HG02763 (cell line): ENCODE results near the gene PPP1R1B.

ENCODE experiments used
- ATAC-seq: cut with Tn5 transposase; IDR thresholded peaks from one replicate; pipeline ENCODE4 v1.9.1; 2021; ENCODE audit warnings: mild to moderate bottlenecking, moderate library complexity; ENCODE audit not compliant: unreplicated experiment

Gene PPP1R1B

DNA sequence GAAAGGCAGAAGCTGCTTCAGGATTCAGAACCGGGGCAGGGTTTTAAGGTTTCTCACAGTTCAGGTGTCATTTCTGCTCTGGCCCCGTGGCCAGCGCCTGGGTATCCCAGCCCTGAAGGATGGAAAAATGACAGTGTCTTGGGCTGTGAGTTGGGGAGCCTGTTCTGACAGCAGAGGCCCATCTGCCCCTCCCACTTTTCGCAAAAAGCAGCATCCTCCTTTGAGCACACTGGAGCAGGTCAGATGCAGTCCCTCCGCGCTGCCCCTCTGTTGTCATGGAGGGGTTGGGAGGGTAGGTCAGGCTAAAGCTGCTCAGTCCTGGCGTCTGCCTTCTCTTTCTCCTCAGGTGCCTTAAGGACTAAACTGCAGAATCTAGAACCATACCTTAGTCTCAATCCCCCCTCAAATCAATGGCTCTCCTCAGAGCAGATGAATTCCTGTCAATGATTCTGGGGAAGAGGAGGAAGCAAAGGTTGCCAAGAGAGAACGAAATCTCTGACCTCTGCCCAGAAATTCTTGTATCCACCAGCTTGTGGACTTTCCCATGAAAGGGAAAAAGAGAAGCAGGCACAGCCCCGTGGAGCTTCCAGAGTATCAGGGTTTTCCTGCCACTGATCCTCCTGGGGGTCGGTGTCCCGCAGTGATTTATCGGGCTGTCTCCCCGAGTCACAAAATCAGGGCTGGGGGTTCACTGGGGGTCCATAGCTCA, 26.3 kb upstream of the PPP1R1B start:
- no peak for ATAC-seq

DNA sequence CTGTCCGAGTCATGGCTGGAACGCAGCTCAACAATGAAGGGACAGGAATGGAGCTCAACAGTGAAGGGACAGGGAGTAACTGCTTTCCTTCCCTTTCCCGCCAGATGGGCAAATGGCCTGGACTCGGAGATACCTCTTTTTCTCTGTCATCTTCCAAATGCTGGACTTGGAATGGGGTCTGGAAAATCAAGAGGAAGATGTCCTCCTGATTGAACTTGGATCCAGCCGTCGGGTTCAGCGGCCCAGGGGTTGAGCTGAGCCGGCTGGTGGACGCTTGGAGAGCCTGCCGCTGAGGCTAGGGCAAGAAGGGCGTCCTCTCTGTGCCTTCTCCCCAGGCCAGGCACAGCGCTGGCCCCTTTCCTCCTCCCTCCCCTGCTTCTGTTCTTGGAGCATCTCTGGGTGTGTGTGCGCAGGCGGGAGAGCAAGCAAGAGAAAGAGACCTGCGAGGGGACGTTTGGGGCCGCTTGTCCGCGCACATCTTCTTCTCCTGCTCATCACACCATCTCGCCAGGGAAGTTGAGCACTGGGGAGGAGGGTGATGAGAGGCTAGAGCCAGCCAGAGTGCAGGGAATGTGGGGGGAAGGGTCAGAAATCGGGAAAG, 25.7 kb upstream of the PPP1R1B start:
- no peak for ATAC-seq

DNA sequence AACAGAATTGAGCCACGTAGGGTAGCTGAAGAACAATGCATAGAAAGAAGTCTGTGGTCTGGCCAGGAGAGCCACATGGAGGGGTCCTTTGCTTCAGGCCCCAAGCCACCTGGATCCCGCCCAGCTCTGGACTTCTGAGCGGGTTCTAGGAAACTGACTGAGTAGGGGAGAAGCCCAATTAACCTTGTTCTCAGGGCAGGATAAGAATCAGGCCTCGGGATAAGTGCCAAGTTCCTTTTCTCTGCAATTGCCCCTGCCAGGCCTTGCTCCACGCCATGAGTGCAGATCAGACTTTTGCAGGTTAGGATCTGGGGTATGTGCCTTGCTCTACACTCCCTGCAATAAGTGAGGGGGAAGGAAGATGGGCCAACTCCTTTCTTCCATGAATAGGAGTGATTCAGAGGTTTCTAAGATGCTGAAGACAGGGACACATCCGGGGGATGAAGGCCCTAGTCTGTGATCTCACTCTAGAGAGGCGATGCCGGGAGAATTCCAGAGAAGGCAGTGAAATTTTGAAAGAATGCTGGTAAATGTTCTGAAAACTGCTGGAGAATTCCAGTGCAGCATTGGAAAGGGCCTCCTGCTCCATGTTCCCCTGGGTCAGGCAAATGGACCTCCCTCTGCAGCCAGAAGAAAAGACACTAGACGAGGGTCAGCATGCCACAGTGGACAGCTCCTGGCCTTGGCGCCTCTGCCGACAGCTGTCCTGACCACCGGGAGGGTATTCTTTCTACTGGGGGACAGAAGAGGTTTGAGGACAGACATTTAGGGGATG, 24.8 kb upstream of the PPP1R1B start:
- ATAC-seq, result no peak

DNA sequence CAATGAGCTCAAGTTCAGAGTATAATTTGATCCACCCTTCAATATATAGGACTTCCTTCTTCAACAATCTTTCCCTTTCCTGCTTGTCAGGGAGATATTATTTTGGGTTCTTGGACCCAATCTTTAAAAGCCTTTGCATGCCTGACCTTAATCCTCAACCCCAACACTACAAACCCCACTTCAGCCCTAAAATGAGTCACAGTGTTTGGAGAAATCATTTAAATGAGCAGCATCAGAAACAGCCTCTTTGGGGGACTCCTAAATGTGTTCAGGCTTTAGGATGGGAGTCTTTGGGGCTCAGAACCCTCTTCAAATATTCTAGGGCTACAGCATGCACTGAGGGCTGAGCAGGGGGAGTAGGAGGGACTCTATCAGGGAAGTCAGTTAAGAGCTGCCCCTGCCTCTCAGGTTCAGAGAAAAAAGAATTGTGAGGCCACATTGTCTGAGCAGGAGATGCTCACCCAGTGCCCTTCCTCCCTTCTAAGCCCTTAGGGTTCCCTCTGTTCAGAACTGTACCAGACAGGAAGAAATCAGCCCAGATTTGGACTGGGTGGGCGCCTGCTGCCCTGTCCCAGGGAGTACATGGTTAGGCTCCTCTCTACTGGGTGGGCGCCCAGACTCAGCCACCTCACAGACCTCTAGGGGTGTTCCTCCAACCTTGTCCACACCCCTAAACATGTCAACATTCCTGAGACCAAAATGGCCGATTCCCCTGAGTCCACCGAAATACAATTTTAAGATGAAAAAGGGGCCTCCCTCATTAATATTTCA, 24.0 kb upstream of the PPP1R1B start:
- ATAC-seq, result no peak

DNA sequence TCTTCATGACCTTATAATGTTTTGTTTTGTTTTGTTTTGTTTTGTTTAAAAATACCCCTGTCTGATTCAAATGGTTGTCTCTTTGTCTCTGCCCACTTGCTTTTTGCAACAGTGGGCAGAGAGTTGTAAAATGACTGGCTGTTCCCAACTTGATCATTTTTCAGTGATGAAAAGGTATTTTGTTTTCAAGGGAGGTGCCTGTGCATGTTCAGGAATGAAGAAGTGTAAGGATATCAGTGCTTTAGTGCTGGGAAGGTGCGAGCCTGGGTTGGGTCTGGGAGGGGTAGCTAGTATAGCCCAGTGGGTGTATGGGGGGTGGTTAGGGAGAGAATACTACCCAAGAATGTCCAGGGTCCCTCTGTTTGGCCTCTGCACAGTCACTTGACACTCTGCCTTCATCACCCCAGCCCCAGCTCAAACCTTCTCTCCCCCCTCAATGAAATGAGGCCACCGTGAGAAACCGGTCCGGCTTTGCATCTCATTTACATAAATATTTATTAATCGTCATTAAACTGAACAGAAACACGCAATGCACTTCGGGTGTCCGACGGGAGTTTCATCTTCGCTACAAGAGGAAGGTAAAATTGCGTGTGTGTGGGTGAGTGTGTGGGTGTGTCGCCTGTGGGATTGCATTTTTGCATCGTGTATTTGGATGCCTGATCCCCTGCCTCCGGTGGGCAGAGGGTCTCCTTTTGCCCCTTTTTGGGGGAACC, 23.3 kb upstream of the PPP1R1B start:
- ATAC-seq, result no peak

DNA sequence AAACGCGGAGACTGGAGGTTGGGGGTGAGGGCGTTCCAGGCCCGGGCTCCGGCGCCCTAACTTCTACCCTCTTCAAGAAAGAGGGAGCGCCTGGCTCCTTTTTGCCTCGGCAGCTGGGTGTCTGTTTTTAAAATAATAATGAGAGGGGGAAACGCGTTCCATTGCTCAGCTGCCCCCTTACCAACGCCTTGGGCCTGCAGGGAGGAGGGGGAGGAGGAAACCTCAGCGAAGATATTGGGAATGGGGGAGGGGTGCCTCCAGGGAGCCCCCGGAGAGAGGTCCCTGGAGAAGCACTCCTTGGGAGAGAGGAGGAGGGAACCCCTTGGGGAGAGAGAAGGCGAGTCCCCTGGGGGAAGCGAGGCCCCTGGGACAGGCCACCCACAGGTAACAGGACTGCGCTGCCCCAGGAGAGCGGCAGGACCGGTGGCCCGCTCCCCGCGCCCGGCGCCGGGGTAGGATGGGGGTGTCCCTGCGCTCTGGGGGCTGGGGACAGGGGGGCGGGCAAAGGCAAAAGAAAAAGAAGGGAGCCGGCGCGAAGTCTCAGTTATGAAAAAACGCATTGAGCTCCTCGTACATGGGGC, 21.8 kb upstream of the PPP1R1B start:
- no peak for ATAC-seq

DNA sequence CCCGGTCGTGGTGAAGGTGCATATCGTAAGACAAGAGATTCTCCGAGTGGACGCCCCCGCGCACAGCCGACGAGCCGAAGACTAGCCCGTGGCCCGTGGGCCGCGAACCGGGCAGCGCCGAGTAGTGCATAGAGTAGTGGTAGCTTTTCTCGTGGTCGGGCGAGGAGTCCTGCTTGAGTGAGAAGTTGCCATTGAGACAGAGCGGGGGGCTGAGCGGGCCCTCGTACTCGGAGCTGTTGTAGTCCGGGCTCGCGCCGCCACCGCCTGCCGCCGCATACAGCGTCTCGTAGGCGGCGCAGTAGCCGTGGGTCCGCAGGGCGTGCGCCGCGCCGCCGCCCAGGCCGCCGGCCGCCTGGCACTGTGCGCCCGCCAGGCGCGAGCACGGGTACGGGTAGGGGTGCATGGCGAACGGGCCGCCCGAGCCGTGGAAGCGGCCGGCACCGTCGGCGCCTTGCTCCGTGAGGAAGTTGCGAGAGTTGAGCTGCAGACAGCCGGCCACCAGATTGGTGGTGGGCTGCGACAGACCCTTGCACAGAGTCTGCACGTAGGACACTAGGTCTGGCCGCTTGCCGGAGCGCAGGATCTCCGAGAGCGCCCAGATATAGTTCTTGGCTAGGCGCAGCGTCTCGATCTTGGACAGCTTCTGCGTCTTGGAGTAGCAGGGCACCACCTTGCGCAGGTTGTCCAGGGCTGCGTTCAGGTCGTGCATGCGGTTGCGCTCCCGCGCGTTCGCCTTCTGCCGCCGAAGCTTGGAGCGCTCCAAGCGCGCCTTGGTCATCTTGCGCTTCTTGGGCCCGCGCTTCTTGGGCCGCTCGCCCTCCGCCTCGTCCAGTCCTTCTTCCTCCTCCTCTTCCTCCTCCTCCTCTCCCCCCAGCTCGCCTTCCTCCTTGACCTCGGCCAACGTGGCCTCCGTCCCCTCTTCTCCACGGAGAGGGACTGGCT, 21.0 kb upstream of the PPP1R1B start:
- ATAC-seq, result no peak

DNA sequence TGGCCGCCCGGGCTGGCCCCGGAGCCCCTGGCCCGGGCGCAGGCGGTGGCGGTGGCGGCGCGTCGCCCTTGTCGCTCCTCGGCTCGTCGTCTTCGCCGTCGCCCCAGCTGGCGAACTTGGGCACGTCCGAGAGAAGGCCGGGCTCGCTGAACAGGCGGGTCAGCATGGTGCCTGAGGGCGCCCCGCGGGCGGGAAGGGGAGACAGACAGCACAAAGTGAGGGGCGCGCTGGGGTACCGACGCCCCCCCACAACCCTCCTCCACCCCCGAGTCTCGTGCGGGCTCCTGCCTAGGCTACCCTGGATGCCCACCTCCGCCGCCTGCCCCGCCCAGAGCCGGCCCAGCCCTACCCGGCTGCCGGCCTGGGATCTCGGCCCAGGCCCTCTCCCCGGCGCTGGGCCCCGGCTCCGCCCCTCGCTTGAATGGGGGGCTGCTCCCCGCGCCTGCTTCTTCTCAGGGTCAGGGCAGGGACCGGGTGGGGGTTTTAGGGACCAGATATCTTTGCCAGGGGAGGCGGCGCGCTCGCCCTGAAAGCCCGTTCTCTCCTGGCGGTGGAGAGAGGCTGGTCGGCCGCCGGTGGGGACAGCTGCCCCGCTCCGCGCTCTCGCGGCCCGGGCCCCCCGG, 20.2 kb upstream of the PPP1R1B start:
- ATAC-seq, result no peak

DNA sequence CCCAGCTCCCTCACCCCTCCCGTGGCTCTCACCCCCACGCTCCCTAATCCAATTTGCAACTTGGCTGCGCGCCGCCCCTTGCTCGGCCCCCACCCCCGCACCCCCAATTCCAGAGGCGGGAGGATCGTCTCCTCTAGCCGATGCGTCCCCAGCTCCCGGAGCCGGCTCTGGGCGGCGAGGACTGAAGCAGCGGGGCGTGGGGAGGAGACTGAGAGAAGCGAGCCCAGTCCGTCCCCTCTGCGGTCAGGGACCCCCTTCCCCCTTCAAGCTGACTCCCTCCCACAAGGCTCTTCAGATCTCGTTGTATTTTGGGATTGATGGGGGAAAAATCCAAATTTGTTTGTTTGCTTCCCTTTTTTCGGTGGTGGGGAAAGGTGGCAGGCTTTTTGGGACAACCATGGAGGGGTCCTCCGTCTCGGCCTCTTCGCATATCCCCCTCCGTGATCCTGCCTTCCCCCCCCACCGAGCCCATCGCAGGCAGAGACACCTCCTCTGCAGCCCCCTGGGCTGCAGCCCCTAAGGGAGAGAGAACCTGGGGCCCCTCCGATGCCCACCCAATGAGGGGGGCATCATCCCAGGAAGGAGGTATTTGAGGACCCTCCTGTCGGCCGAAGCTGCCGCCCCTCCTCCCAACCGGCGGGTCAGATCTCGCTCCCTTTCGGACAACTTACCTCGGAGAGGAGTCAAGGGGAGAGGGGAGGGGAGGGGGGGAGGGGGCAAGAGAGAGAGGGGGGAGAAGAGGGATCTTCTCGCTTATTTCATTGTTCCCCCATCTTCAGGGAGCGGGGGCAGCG, 19.5 kb upstream of the PPP1R1B start:
- no peak for ATAC-seq

DNA sequence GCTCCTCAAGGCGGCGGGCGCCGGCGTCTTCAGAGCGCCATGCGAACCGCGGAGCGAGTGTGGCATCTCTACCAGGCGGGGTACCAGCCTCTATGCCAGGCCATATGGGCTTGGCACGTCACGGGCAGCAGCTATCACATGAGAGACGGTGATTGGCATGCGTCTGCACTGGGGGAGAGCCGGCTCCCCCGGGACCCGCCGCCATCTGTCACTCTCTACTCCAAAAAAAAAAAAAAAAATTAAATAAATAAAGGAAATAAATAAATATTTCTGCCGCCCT, 19.0 kb upstream of the PPP1R1B start, which contains the start of gene NEUROD2:
Gene NEUROD2, minus strand, starts transcription at position 70 of the 280 bp plus-strand sequence. CDS start 1,321 bp downstream, outside the sequence.
- ATAC-seq, result no peak

DNA sequence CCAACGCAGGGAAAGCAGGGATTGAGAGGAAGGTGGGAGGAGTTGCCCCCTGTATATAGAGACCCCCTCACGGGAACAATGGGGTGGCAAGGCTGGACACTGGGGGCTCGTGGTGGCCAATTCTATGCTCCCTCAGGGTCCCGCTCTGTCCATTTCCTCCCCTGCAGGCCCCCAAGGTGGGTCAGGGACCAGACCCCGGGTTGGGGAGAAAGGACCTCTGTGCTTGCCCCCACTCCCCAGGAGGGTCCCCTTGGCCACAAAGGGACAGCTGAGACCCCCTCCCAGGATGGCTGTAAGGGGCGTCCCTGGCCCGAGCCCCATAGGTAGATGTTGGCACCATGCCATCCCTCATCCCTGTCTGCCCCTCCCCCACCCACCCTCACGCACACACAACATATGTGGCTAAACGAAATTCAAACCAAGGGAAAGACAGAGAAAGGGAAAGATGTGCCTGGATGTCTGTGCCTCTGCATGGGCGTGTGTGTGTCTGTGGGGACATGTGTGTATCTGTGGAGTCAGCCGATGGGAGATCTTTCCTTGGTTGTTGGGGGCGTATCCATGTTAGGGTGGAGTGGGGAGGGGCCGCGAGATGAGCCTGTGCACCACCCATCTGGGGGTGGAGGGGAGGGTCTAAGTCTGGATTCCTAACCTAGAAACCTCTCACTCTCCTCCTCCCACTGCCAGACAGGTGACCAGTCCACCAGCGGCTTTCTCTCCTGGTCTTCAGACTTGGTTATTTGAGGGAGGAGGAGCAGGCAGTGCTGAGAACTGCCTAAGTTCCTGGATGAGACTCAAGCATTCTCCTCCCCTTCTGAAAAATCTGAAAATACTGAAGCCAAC, 18.4 kb upstream of the PPP1R1B start:
- ATAC-seq, result no peak

DNA sequence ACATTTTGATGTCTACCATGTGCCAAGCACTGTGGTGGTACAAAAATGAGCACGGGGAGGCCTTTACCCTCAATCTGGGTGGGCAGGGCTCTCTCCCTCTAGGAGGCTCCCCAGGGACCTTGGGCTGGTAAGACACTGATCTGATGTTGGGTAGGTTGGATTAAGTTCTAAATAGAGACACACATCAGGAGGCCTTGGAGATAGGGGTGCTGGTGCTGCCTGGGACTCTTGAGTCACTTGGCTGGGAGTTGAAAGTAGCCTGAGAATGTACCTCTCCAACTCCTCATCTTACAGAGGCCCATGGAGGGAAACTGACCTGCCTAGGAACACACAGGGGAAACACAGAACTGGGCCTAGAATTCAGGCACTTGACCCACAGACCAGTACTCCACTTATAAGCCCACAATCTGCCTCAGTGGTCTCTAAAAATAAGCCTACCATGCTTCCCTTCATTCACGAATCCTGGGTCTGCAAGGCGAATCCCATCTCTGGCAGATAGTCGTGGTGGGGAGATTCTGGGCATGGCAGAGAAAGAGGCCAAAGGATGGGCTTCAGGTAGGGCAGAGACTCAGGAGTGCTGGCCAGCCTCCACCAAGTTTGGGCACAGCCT, 17.2 kb upstream of the PPP1R1B start:
- no peak for ATAC-seq

DNA sequence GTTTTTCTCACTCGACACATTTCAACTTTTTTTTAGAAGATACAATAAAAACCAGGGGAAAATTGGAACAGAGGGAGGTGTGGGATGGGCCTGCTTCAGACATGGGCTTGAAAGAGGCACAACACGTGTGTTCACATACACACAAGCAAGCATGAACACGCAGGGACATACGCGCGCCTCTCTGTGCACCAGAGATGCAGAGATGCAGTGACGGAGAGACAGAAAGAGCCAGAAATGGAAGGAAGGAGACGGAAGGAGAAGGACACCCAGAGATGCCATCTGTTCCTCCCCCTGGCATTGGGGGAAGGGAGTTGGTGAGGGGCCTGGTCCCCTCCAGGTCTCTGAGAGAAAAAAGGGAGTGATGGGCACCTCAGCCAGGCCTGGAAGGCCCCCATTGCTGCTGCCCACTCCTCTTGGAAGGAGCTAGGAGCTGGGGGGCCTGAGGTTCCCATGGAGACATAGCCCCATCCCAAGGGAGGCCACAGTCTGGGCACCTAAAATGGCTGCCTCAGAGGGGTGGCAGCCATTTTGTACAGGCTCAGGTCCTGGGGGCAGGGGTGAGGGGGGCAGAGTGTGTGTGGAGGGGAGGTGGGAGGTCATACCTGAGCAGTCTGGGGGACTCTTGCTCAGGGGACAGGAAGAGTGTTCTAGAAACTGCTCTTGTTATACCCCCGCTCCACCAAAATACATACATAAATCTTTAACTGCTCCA, 15.2 kb upstream of the PPP1R1B start:
- ATAC-seq, result no peak

DNA sequence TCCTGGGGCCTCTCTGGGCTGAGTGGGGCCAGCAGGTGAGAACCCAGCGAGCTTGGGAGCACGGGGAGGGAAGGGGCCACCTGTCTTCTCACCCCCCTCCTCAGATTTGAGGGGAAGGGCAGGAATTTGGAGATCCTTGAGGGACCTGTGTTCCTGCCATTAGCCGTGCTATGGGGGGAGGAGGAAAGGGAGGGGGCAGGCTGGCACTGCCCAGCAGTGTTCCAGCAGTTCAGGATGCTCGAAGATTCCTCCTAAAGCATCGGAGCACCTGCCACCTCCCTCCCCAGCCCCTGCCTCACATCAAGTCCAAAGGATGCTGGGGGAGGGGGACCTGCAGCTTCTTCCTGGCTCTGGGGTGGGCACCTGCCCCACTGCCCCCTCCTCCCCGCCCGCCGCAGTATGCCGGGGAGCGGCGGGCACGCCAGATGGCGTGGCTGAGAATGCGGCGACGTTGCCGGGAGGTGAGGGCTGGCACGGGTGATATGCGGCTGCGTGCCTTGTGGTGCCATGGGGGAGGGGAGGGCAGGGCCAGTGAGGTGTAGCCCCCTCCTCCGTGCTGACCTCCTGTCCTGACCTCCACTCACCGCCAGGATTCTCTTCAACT, 14.4 kb upstream of the PPP1R1B start:
- ATAC-seq, result no peak

DNA sequence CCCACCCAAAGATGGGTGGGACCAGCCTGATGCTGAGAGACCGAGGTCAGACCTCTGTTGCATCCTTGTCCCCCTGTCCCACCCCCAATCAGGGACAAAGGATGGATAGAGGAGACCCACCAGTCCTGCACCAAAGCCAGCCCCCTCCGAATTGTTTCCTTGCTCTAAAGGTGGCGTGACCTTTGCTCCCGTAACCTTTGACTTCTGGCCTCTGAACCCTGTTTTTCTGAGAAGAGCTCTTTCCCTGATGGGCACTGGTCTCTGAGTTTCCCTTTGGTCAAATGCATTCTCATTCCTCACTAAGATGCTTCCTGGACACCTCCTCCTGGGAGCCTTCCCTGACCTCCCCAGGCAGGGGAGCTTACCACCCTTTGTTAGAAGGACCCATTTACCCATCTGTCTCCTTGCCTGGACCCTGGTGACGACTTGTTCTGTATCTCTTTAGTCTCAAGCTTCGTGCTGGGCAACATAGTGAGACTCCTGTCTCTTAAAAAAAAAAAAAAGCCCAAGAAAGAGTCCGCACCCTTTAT, 13.8 kb upstream of the PPP1R1B start:
- ATAC-seq, result no peak
